Peyer's patch (tissue), 4 donors: Measurements from ENCODE around the gene RAB5A.

Source experiments
- CTCF ChIP-seq, 6 experiments: fragments of 450-650 bp in 4 of 6; fragments of 200-600 bp in 2 of 6; sonication (generic) in 1 of 6; IDR thresholded peaks; one replicate each; pipeline ENCODE4 v1.5.1; 2017 to 2019; ENCODE audit warnings: antibody characterized with exemption in 6 of 6, mild to moderate bottlenecking in 3 of 6, moderate library complexity in 1 of 6
- POLR2A ChIP-seq, 2 donors: fragments of 450-650 bp; IDR thresholded peaks; one replicate each; pipeline ENCODE4 v1.5.1; 2017; ENCODE audit warnings: antibody characterized with exemption in 2 of 2, mild to moderate bottlenecking in 2 of 2, moderate library complexity in 2 of 2

GRCh38 chr3:19950316-19950715, 3.4 kb downstream of the RAB5A start:
- TF ChIP-seq CTCF (IDR thresholded peaks at IDR 0.05) (no peak), POLR2A (IDR thresholded peaks at IDR 0.05) (no peak)
